Thyroid gland (tissue), 4 donors: ENCODE measurements around the gene RAB6B. TPM values are rescaled to one million over a fixed set of nuclear protein-coding genes. Genes with fewer than 3 reads are reported as not detected.
A peak's percentile ranks its signal among the peaks of the same experiment; 100 is the strongest.

Experiments used
- DNase-seq, 2 donors: peaks; one replicate each; pipeline ENCODE4 v3.0.0-alpha.2; 2019
- H3K27ac ChIP-seq, 3 donors: fragments of 200-600 bp; sonication (generic); 1 replicate in 2 of 3; 2 replicates in 1 of 3; pipeline ENCODE4 v1.5.1; 2016 to 2019; ENCODE audit warnings: mild to moderate bottlenecking in 1 of 3, moderate library complexity in 1 of 3
- H3K27me3 ChIP-seq: fragments of 200-600 bp; sonication (generic); one replicate; pipeline ENCODE4 v1.5.1; 2019
- H3K36me3 ChIP-seq, 2 donors: fragments of 200-600 bp; sonication (generic); one replicate each; pipeline ENCODE4 v1.5.1; 2016 to 2019
- H3K4me1 ChIP-seq, 2 donors: fragments of 200-600 bp; sonication (generic); one replicate each; pipeline ENCODE4 v1.5.1; 2017 to 2019
- H3K4me3 ChIP-seq, 3 donors: fragments of 200-600 bp; sonication (generic); replicated peaks in 1 of 3; 1 replicate in 2 of 3; 2 replicates in 1 of 3; pipeline ENCODE4 v1.5.1; 2016; ENCODE audit warnings: mild to moderate bottlenecking in 1 of 3
- H3K9me3 ChIP-seq: fragments of 200-600 bp; sonication (generic); one replicate; pipeline ENCODE4 v1.5.1; 2017
- POLR2A ChIP-seq, 2 donors: fragments of 450-650 bp; IDR thresholded peaks; one replicate each; pipeline ENCODE4 v1.6.1; 2017; ENCODE audit warnings: antibody characterized with exemption in 2 of 2, mild to moderate bottlenecking in 2 of 2, moderate library complexity in 1 of 2
- WGBS, 2 donors: methylation state at CpG; one replicate each; pipeline ENCODE4 v1.1.5; 2017; 5-methylcytosine and 5-hydroxymethylcytosine counted together
- intact Hi-C: fragments of 100-400 bp; cut with DNase I; formaldehyde crosslinking; loops from one replicate; pipeline ENCODE4 v1.15.1; 2023
- total RNA-seq, 4 donors: library from RNA; depleted of rRNA; stranded (reverse); fragments of >200 nt; gene quantifications; one replicate each; pipeline ENCODE4 v1.2.3, GENCODE V29; 2016
- TF ChIP-seq, protein P1 (sequence below), 6 experiments: fragments of 200-600 bp in 3 of 6; fragments of 450-650 bp in 3 of 6; sonication (generic) in 3 of 6; IDR thresholded peaks; one replicate each; pipeline ENCODE4 v1.5.1; 2016 to 2019; ENCODE audit warnings: antibody characterized with exemption in 6 of 6, mild to moderate bottlenecking in 2 of 6, inconsistent platforms in 1 of 6, moderate library complexity in 1 of 6

The RAB6B gene
- total RNA-seq, 4 donors from 2014 or later: 4.4 to 6.2 (median 5.6) TPM

DNA sequence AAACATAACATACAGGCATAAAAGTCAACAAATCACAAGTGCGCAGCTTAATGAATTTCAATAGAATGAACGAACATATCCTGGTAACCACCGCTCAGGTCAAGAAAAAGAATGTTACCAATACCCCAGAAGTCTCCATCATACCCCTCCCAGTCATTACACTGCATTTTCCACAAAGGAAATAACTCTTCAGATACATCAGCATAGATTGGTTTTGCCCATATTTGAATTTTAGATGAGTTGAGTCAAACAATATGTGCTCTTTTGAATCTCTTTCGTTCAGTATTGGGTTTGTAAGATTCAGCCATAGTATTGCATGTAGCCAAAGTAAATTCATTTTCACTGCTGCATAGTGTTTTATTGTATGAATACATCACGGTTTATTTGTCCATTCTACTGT is 6.2 kb upstream of the RAB6B start:
- no peak for DNase-seq
- Histone ChIP-seq H3K9me3 (no peaks in the 10 kb centered on the region), H3K27ac (no peak overlapping the region), H3K4me1 (peaks cover 7 to 8% of the 10 kb centered on the region in 2 donors), H3K4me3 (no peak overlapping the region), H3K36me3 (no peaks in the 10 kb centered on the region), H3K27me3 (no peaks in the 10 kb centered on the region)
- intact Hi-C loops: no loop called here
- TF ChIP-seq POLR2A (IDR thresholded peaks at IDR 0.05): no peak
- TF ChIP-seq, protein P1, sequence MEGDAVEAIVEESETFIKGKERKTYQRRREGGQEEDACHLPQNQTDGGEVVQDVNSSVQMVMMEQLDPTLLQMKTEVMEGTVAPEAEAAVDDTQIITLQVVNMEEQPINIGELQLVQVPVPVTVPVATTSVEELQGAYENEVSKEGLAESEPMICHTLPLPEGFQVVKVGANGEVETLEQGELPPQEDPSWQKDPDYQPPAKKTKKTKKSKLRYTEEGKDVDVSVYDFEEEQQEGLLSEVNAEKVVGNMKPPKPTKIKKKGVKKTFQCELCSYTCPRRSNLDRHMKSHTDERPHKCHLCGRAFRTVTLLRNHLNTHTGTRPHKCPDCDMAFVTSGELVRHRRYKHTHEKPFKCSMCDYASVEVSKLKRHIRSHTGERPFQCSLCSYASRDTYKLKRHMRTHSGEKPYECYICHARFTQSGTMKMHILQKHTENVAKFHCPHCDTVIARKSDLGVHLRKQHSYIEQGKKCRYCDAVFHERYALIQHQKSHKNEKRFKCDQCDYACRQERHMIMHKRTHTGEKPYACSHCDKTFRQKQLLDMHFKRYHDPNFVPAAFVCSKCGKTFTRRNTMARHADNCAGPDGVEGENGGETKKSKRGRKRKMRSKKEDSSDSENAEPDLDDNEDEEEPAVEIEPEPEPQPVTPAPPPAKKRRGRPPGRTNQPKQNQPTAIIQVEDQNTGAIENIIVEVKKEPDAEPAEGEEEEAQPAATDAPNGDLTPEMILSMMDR (IDR thresholded peaks at IDR 0.05): no peak
- WGBS, 2 donors: 90 to 91% methylated on average over 5 of the region's 5 CpGs

DNA sequence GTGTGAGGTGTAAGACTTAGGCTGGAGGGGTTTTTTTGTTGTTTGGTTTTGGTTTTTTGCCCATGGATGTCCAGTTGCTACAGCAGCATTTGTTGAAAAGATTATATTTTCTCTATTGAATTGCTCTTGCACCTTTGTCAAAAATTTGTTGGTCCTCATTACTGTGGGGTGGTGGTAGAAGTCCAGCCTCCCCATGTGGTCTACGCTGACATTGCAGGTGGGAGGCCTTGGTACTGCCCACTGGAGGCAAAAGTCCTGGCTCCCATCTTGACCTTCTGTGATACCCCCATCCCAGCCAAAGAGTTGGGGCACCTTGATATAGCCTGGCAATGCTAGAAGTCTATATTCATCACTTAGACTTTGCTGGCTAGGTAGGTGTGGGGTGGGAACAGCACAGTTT is 5.4 kb upstream of the RAB6B start:
- Histone ChIP-seq H3K36me3 (no peaks in the 10 kb centered on the region), H3K27me3 (no peaks in the 10 kb centered on the region), H3K4me3 (no peak overlapping the region), H3K27ac (no peak overlapping the region), H3K4me1 (peaks cover 8 to 10% of the 10 kb centered on the region in 2 donors), H3K9me3 (no peaks in the 10 kb centered on the region)
- 94 to 97% methylated on average over 1 of the region's 1 CpG for WGBS, 2 donors
- no peak for DNase-seq
- TF ChIP-seq POLR2A (IDR thresholded peaks at IDR 0.05): no peak
- TF ChIP-seq, protein P1 (IDR thresholded peaks at IDR 0.05): no peak
- intact Hi-C loops: no loop called here

DNA sequence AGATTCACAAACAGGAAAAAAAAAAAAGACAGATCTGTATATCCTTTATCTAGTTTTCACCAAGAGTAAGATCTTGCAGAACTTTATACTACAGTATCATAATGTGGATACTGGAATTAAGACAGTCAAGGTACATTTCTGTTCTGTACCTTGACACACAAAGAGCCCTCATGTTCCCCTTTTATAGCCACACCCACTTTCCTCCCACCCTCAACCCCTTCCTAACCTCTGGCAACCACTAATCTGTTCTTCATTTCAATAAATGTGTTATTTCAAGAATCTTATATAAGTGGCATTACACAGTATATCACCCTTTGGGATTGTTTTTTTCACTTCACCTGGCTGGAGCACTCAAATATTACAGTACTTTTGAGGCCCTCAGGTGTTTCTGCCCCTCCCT is 3.6 kb upstream of the RAB6B start:
- Histone ChIP-seq H3K4me3 (no peak overlapping the region), H3K9me3 (no peaks in the 10 kb centered on the region), H3K27me3 (no peaks in the 10 kb centered on the region), H3K36me3 (no peaks in the 10 kb centered on the region), H3K4me1 (peaks cover 11 to 16% of the 10 kb centered on the region in 2 donors), H3K27ac (peak overlapping the region in 1 of 3 donors; percentile 44)
- TF ChIP-seq, protein P1 (IDR thresholded peaks at IDR 0.05): no peak
- TF ChIP-seq POLR2A (IDR thresholded peaks at IDR 0.05): no peak
- intact Hi-C loops: no loop called here
- DNase-seq: no peak

DNA sequence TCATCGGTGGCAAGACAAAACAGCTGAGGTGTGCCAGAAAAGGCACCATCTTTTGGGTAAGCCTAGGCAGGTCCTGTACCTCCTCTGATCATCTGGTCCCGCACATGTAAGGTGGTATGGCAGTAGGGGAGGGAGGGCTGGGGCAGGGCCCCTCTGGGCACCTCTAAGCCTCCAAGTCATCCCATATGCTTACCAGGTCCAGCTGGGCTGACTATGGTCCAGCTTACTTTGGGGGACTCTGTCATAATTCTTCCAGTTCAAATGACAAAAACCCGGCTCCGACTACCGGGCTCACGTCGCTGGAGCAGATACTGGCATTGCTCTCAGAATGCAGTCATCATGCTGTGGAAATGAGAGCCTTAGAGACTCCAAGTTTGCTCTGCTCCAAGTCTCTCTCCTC is 1.9 kb upstream of the RAB6B start:
- H3K27me3 ChIP-seq: no peaks in the 10 kb centered on the region
- H3K4me1 ChIP-seq: peaks cover 14 to 18% of the 10 kb centered on the region in 2 donors
- no peaks in the 10 kb centered on the region for H3K36me3 ChIP-seq
- no peak for TF ChIP-seq POLR2A (IDR thresholded peaks at IDR 0.05)
- TF ChIP-seq, protein P1 (IDR thresholded peaks at IDR 0.05): no peak
- H3K9me3 ChIP-seq: no peaks in the 10 kb centered on the region
- DNase-seq: no peak
- no peak overlapping the region for H3K4me3 ChIP-seq
- WGBS, 2 donors: 72 to 97% methylated on average over 7 of the region's 7 CpGs
- no peak overlapping the region for H3K27ac ChIP-seq
- intact Hi-C loops: no loop called here

DNA sequence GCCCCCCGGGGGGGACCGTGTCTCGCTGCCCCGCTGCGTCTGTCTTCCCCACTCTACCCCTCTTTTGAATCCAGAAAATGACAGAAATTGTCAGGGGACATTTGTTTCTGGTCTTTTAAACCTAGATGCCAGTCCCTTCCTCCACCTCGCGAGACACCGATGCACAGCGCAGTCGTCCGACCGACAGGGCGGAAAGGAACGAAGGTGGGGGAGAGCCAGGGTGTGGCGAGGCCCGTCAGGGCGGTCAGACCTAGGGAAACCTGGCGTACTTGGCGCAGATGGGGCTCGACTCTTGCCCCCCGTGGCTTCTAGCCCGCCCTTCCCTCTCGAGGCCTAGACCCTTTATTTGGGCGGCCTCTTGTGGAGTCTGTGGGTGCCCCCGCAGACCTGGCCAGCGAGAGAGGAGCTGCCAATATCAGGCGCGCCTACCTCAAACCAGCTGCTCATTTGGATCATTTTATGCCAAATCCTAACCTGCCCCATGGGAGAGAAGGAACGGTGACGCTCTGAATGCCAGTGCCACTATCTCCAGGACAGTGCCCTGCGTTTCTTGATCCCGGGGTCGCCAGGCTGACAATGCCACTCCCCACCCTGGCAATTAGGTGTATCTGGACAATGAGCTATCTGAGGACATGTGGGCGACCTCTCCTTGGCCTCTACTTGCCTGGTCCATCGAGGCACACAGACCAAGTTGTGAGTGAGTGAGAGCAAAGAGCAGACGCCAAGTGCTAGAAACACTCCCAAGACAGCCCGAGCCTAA is 500 bp upstream of the RAB6B start:
- Histone ChIP-seq H3K4me3 (peak overlapping the region; percentile 24 to 81 (median 75)), H3K27ac (peak overlapping the region in 1 of 3 donors; percentile 15), H3K4me1 (peaks cover 14 to 18% of the 10 kb centered on the region in 2 donors), H3K36me3 (no peaks in the 10 kb centered on the region), H3K27me3 (no peaks in the 10 kb centered on the region), H3K9me3 (no peaks in the 10 kb centered on the region)
- intact Hi-C loops: no loop called here
- WGBS, 2 donors: 20 to 31% methylated on average over 28 to 31 of the region's 37 CpGs
- TF ChIP-seq, protein P1 (IDR thresholded peaks at IDR 0.05): no peak
- DNase-seq: peak; percentile 33 to 37
